Keratinocyte (primary cell): ENCODE results near the gene CCL7. TPM values are rescaled to one million over a fixed set of nuclear protein-coding genes. Genes with fewer than 3 reads are reported as not detected.

Source experiments
- DNase-seq: peaks from one replicate; pipeline ENCODE4 v3.0.0-alpha.2; 2011; ENCODE audit warnings: low read depth, missing footprints, low spot score
- FAIRE-seq: peaks from 2 replicates; lab custom pipeline; 2011; peaks lifted over from hg19 to GRCh38; lab: Jason Lieb, UNC
- H2AFZ ChIP-seq: 2 replicates; pipeline ENCODE4 v1.6.0; 2012; ENCODE audit warnings: low read length, control low read depth, inconsistent platforms; ENCODE audit not compliant: control insufficient read depth
- H3K27ac ChIP-seq: 2 replicates; pipeline ENCODE4 v1.5.1; 2011; ENCODE audit warnings: low read length; ENCODE audit not compliant: control insufficient read depth, insufficient read depth
- H3K27me3 ChIP-seq: 3 replicates; pipeline ENCODE4 v1.6.0; 2011; ENCODE audit warnings: low read length; ENCODE audit not compliant: control insufficient read depth, insufficient read depth; ENCODE audit errors: extremely low read depth
- H3K36me3 ChIP-seq, 2 experiments: 2 replicates in 1 of 2; 3 replicates in 1 of 2; pipeline ENCODE4 v1.5.1; 2011; ENCODE audit warnings: low read length in 2 of 2, mild to moderate bottlenecking in 1 of 2; ENCODE audit not compliant: control insufficient read depth in 2 of 2, insufficient read depth in 2 of 2; ENCODE audit errors: extremely low read depth in 1 of 2
- H3K4me1 ChIP-seq: 3 replicates; pipeline ENCODE4 v1.5.1; 2011; ENCODE audit warnings: low read length; ENCODE audit not compliant: control insufficient read depth, insufficient read depth; ENCODE audit errors: extremely low read depth
- H3K4me2 ChIP-seq: 3 replicates; pipeline ENCODE4 v1.6.0; 2011; ENCODE audit warnings: low read depth, low read length; ENCODE audit not compliant: control insufficient read depth, insufficient read depth; ENCODE audit errors: extremely low read depth
- H3K4me3 ChIP-seq, 3 experiments: fragments of 200-600 bp in 1 of 3; sonication (generic) in 1 of 3; 2 replicates in 2 of 3; 3 replicates in 1 of 3; pipeline ENCODE4 v1.5.1; 2011 to 2016; ENCODE audit warnings: low read length in 3 of 3, mild to moderate bottlenecking in 3 of 3, control low read depth in 2 of 3, inconsistent platforms in 1 of 3, low read depth in 1 of 3, mixed read lengths in 1 of 3, mixed run types in 1 of 3, moderate library complexity in 1 of 3; ENCODE audit not compliant: control insufficient read depth in 2 of 3, insufficient read depth in 2 of 3; ENCODE audit errors: extremely low read depth in 1 of 3
- H3K79me2 ChIP-seq: 2 replicates; pipeline ENCODE4 v1.6.0; 2012; ENCODE audit warnings: low read length; ENCODE audit not compliant: control insufficient read depth, insufficient read depth
- H3K9ac ChIP-seq: 3 replicates; pipeline ENCODE4 v1.6.0; 2011; ENCODE audit warnings: low read length; ENCODE audit not compliant: control insufficient read depth, insufficient read depth; ENCODE audit errors: extremely low read depth
- H3K9me1 ChIP-seq: 3 replicates; pipeline ENCODE4 v1.6.0; 2011; ENCODE audit warnings: low read length; ENCODE audit not compliant: control insufficient read depth, insufficient read depth; ENCODE audit errors: extremely low read depth
- H3K9me3 ChIP-seq: 2 replicates; pipeline ENCODE4 v1.5.1; 2012; ENCODE audit warnings: low read depth, low read length; ENCODE audit not compliant: control insufficient read depth
- H4K20me1 ChIP-seq: 3 replicates; pipeline ENCODE4 v1.6.0; 2011; ENCODE audit warnings: low read length; ENCODE audit not compliant: control insufficient read depth, insufficient read depth; ENCODE audit errors: extremely low read depth
- CTCF ChIP-seq, 3 experiments: IDR thresholded peaks in 1 of 3; conservative IDR thresholded peaks in 1 of 3; optimal IDR thresholded peaks in 1 of 3; 2 replicates in 2 of 3; 3 replicates in 1 of 3; pipeline versions ENCODE3 to v1.5.1; 2011; ENCODE audit warnings: low read length in 3 of 3, mild to moderate bottlenecking in 3 of 3, moderate library complexity in 2 of 3, control low read depth in 1 of 3, inconsistent platforms in 1 of 3; ENCODE audit not compliant: insufficient read depth in 2 of 3; ENCODE audit errors: extremely low read depth in 1 of 3
- EZH2 ChIP-seq: IDR thresholded peaks from one replicate; pipeline ENCODE4 v1.6.1; 2012; ENCODE audit warnings: inconsistent platforms, mild to moderate bottlenecking, low read length, moderate library complexity
- dilution Hi-C: fragments of 300-500 bp; cut with MboI; formaldehyde crosslinking; loops from one replicate; pipeline ENCODE4 v1.7.0; 2020; ENCODE audit warnings: low sequenced_read_pairs; ENCODE audit not compliant: extremely low pct_ligation_motif_present
- polyA plus RNA-seq, 5 experiments: library from polyadenylated mRNA; depleted of rRNA in 3 of 5; stranded (reverse) in 3 of 5; stranded (forward) in 1 of 5; unstranded in 1 of 5; fragments of >200 nt; gene quantifications; 1 replicate in 1 of 5; 2 replicates in 3 of 5; 3 replicates in 1 of 5; pipeline versions ENCODE4 v1.2.1 to v1.2.3, GENCODE V29; 2011 to 2012; ENCODE audit warnings: missing spikeins in 2 of 5, low read depth in 1 of 5, low replicate concordance in 1 of 5

CCL7 gene
- polyA plus RNA-seq, 1 donor (not counting 4 experiments of a cell fraction or from before 2014, with no cell fraction given): not detected

DNA sequence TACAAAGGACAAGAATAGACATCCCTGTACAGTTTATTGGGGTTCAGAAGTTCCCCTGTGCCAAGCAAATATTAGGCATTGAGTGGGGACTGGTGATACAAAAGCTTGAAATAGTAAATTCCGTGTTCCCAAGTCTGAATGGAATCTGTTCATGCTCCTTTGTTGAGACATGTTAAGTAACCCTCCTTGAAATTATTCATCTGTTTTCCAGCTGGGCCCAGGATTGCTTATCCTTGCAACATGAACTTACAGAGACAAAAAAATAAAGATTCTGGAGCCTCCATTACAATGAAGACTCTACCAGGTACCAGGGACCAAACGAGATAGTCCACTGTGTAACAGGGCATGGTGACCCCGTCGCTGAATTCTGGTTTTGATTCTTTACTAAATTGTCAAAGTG, 43.1 kb downstream of the CCL7 start:
- Histone ChIP-seq H3K9ac (no peak overlapping the region), H3K9me1 (no peaks in the 10 kb centered on the region), H3K27me3 (no peaks in the 10 kb centered on the region), H3K27ac (no peak overlapping the region), H4K20me1 (no peaks in the 10 kb centered on the region), H3K4me3 (no peak overlapping the region), H3K4me2 (no peak overlapping the region), H2AFZ (no peak overlapping the region), H3K9me3 (no peaks in the 10 kb centered on the region), H3K79me2 (no peaks in the 10 kb centered on the region), H3K4me1 (no peaks in the 10 kb centered on the region), H3K36me3 (no peaks in the 10 kb centered on the region)
- no peak for FAIRE-seq
- dilution Hi-C loops: no loop called here
- TF ChIP-seq CTCF (optimal IDR thresholded peaks at IDR 0.05 in 1 of 3, IDR thresholded peaks at IDR 0.05 in 1 of 3, conservative IDR thresholded peaks at IDR 0.05 in 1 of 3; ENCODE audit: extremely low read depth in 1 of 3, insufficient read depth in 2 of 3, low read length in 3 of 3) (no peak), EZH2 (no peak)
- no peak for DNase-seq

- no peak overlapping the region for H3K4me3 ChIP-seq
- no peaks in the 10 kb centered on the region for H3K9me1 ChIP-seq
- no peak overlapping the region for H3K9ac ChIP-seq
- H3K27me3 ChIP-seq: no peaks in the 10 kb centered on the region
- H3K4me1 ChIP-seq: no peaks in the 10 kb centered on the region
- no peak for FAIRE-seq
- H3K79me2 ChIP-seq: no peaks in the 10 kb centered on the region
- no peak overlapping the region for H2AFZ ChIP-seq
- no peak overlapping the region for H3K4me2 ChIP-seq
- H4K20me1 ChIP-seq: no peaks in the 10 kb centered on the region
- dilution Hi-C loops: no loop called here
- no peak overlapping the region for H3K27ac ChIP-seq
- H3K9me3 ChIP-seq: no peaks in the 10 kb centered on the region
- TF ChIP-seq CTCF (optimal IDR thresholded peaks at IDR 0.05 in 1 of 3, IDR thresholded peaks at IDR 0.05 in 1 of 3, conservative IDR thresholded peaks at IDR 0.05 in 1 of 3; ENCODE audit: extremely low read depth in 1 of 3, insufficient read depth in 2 of 3, low read length in 3 of 3): no peak
- TF ChIP-seq EZH2: no peak
- H3K36me3 ChIP-seq: no peaks in the 10 kb centered on the region
- DNase-seq: no peak
These were observed 44.3 kb downstream of the CCL7 start for GRCh38 chr17:34314279-34314678.
